Measurements from ENCODE around the gene TBX3. TPM values are rescaled to one million over a fixed set of nuclear protein-coding genes. Genes with fewer than 3 reads are reported as not detected.
A peak's percentile ranks its signal among the peaks of the same experiment; 100 is the strongest.

Gene TBX3
- total and polyA plus RNA-seq, 5 donors: 7.6 to 19.0 (median 9.5) TPM

- intact Hi-C loops (cut with DNase I): no loop called here
- Histone ChIP-seq H3K27me3 (ENCODE audit: control insufficient read depth, insufficient read depth) (no peaks in the 10 kb centered on the region), H3K9me3 (ENCODE audit: control insufficient read depth, low read length) (no peaks in the 10 kb centered on the region), H3K4me1 (ENCODE audit: control insufficient read depth, insufficient read depth, low read length) (peaks cover 1% of the 10 kb centered on the region), H3K27ac (ENCODE audit: low read length) (no peak overlapping the region), H3K4me3 (ENCODE audit: low read length) (no peak overlapping the region)
- WGBS: 49% methylated on average over 12 of the region's 12 CpGs
- ATAC-seq (peak in 1 of 2 donors; percentile 51), DNase-seq (peak in 1 of 3 donors; percentile 59)
These were observed 27.8 kb downstream of the TBX3 start for GRCh38 chr12:114655934-114656749.

GRCh38 chr12:114649585-114649984 lies 34.4 kb downstream of the TBX3 start:
- H3K4me3 ChIP-seq (ENCODE audit: low read length): no peak overlapping the region
- no peak overlapping the region for H3K27ac ChIP-seq (ENCODE audit: low read length)
- no peaks in the 10 kb centered on the region for H3K4me1 ChIP-seq (ENCODE audit: control insufficient read depth, insufficient read depth, low read length)
- 43% methylated on average over 10 of the region's 10 CpGs for WGBS
- intact Hi-C loops (cut with DNase I): no loop called here
- ATAC-seq (no peak), DNase-seq (no peak)
- H3K9me3 ChIP-seq (ENCODE audit: control insufficient read depth, low read length): no peaks in the 10 kb centered on the region
- no peaks in the 10 kb centered on the region for H3K27me3 ChIP-seq (ENCODE audit: control insufficient read depth, insufficient read depth)

- intact Hi-C loops (cut with DNase I): no loop called here
- ATAC-seq: no peak
These were observed 35.3 kb downstream of the TBX3 start for GRCh38 chr12:114648711-114649110.

GRCh38 chr12:114638790-114639435 lies 45.1 kb downstream of the TBX3 start:
- no peak for DNase-seq
- ATAC-seq: no peak
- intact Hi-C loops (cut with DNase I): loop anchor here in 2 of 4 donors (5.0 to 10.0 kb wide), 2 partner anchors 654 to 657 kb away; no protein-coding TSS in a partner anchor

More at GRCh38 chr12:114648711-114649110, 35.3 kb downstream of the TBX3 start:
- Histone ChIP-seq H3K4me1 (ENCODE audit: control insufficient read depth, insufficient read depth, low read length) (no peaks in the 10 kb centered on the region), H3K4me3 (ENCODE audit: low read length) (no peak overlapping the region), H3K9me3 (ENCODE audit: control insufficient read depth, low read length) (no peaks in the 10 kb centered on the region), H3K27me3 (ENCODE audit: control insufficient read depth, insufficient read depth) (no peaks in the 10 kb centered on the region), H3K27ac (ENCODE audit: low read length) (no peak overlapping the region)
- WGBS: 82% methylated on average over 3 of the region's 3 CpGs
- no peak for DNase-seq

GRCh38 chr12:114636723-114637480 lies 47.1 kb downstream of the TBX3 start:
- Histone ChIP-seq H3K27ac (ENCODE audit: low read length) (no peak overlapping the region), H3K4me1 (ENCODE audit: control insufficient read depth, insufficient read depth, low read length) (no peaks in the 10 kb centered on the region), H3K4me3 (ENCODE audit: low read length) (no peak overlapping the region), H3K27me3 (ENCODE audit: control insufficient read depth, insufficient read depth) (no peaks in the 10 kb centered on the region), H3K9me3 (ENCODE audit: control insufficient read depth, low read length) (no peaks in the 10 kb centered on the region)
- DNase-seq (no peak), ATAC-seq (no peak)
- intact Hi-C loops (cut with DNase I): loop anchor here in 2 of 4 donors (5.0 to 10.0 kb wide), 2 partner anchors 652 to 655 kb away; no protein-coding TSS in a partner anchor
- 50% methylated on average over 15 of the region's 15 CpGs for WGBS

More at GRCh38 chr12:114638790-114639435, 45.1 kb downstream of the TBX3 start:
- Histone ChIP-seq H3K4me3 (ENCODE audit: low read length) (no peak overlapping the region), H3K9me3 (ENCODE audit: control insufficient read depth, low read length) (no peaks in the 10 kb centered on the region), H3K27ac (ENCODE audit: low read length) (no peak overlapping the region), H3K4me1 (ENCODE audit: control insufficient read depth, insufficient read depth, low read length) (no peaks in the 10 kb centered on the region), H3K27me3 (ENCODE audit: control insufficient read depth, insufficient read depth) (no peaks in the 10 kb centered on the region)
- 71% methylated on average over 6 of the region's 6 CpGs for WGBS

GRCh38 chr12:114631242-114631641 lies 52.7 kb downstream of the TBX3 start:
- ATAC-seq (no peak), DNase-seq (no peak)
- Histone ChIP-seq H3K27me3 (ENCODE audit: control insufficient read depth, insufficient read depth) (no peaks in the 10 kb centered on the region), H3K27ac (ENCODE audit: low read length) (no peak overlapping the region), H3K9me3 (ENCODE audit: control insufficient read depth, low read length) (no peaks in the 10 kb centered on the region), H3K4me3 (ENCODE audit: low read length) (no peak overlapping the region), H3K4me1 (ENCODE audit: control insufficient read depth, insufficient read depth, low read length) (no peaks in the 10 kb centered on the region)
- WGBS: 55% methylated on average over 7 of the region's 7 CpGs
- intact Hi-C loops (cut with DNase I): loop anchor here in 1 of 4 donors (10.0 kb wide), 1 partner anchor 646 kb away; no protein-coding TSS in a partner anchor

GRCh38 chr12:114628199-114628598 lies 55.8 kb downstream of the TBX3 start:
- intact Hi-C loops (cut with DNase I): no loop called here
- Histone ChIP-seq H3K4me3 (ENCODE audit: low read length) (no peak overlapping the region), H3K27ac (ENCODE audit: low read length) (no peak overlapping the region), H3K9me3 (ENCODE audit: control insufficient read depth, low read length) (no peaks in the 10 kb centered on the region), H3K4me1 (ENCODE audit: control insufficient read depth, insufficient read depth, low read length) (no peaks in the 10 kb centered on the region), H3K27me3 (ENCODE audit: control insufficient read depth, insufficient read depth) (no peaks in the 10 kb centered on the region)
- no peak for ATAC-seq
- WGBS: 38% methylated on average over 5 of the region's 5 CpGs
- DNase-seq: no peak

- ATAC-seq: no peak
- intact Hi-C loops (cut with DNase I): no loop called here
These were observed 56.6 kb downstream of the TBX3 start for GRCh38 chr12:114627393-114627792.

GRCh38 chr12:114625294-114625851 lies 58.6 kb downstream of the TBX3 start:
- intact Hi-C loops (cut with DNase I): no loop called here
- WGBS: 49% methylated on average over 7 of the region's 7 CpGs
- Histone ChIP-seq H3K9me3 (ENCODE audit: control insufficient read depth, low read length) (peaks cover 3% of the 10 kb centered on the region), H3K4me1 (ENCODE audit: control insufficient read depth, insufficient read depth, low read length) (no peaks in the 10 kb centered on the region), H3K27ac (ENCODE audit: low read length) (no peak overlapping the region), H3K4me3 (ENCODE audit: low read length) (no peak overlapping the region), H3K27me3 (ENCODE audit: control insufficient read depth, insufficient read depth) (no peaks in the 10 kb centered on the region)
- DNase-seq (peak in 1 of 3 donors; percentile 18), ATAC-seq (peak in 1 of 2 donors; percentile 50)

More at GRCh38 chr12:114627393-114627792, 56.6 kb downstream of the TBX3 start:
- H3K4me1 ChIP-seq (ENCODE audit: control insufficient read depth, insufficient read depth, low read length): no peaks in the 10 kb centered on the region
- H3K27me3 ChIP-seq (ENCODE audit: control insufficient read depth, insufficient read depth): no peaks in the 10 kb centered on the region
- no peaks in the 10 kb centered on the region for H3K9me3 ChIP-seq (ENCODE audit: control insufficient read depth, low read length)
- DNase-seq: no peak
- no peak overlapping the region for H3K27ac ChIP-seq (ENCODE audit: low read length)
- no peak overlapping the region for H3K4me3 ChIP-seq (ENCODE audit: low read length)

GRCh38 chr12:114623737-114624136 lies 60.2 kb downstream of the TBX3 start:
- Histone ChIP-seq H3K27me3 (ENCODE audit: control insufficient read depth, insufficient read depth) (no peaks in the 10 kb centered on the region), H3K4me1 (ENCODE audit: control insufficient read depth, insufficient read depth, low read length) (no peaks in the 10 kb centered on the region), H3K27ac (ENCODE audit: low read length) (no peak overlapping the region), H3K9me3 (ENCODE audit: control insufficient read depth, low read length) (peaks cover 3% of the 10 kb centered on the region), H3K4me3 (ENCODE audit: low read length) (no peak overlapping the region)
- DNase-seq (no peak), ATAC-seq (no peak)
- intact Hi-C loops (cut with DNase I): no loop called here

All from right cardiac atrium (tissue), 5 donors.